Left lung (tissue), 10 donors: Measurements from ENCODE around the gene CRKL. TPM values are rescaled to one million over a fixed set of nuclear protein-coding genes. Genes with fewer than 3 reads are reported as not detected.

Experiments
- ATAC-seq: fragments of 200-7000 bp; cut with Tn5 transposase; one replicate; pipeline ENCODE4 v1.9.1; 2020; ENCODE audit warnings: moderate library complexity
- DNase-seq, 4 donors: peaks; one replicate each; pipeline ENCODE4 v3.0.0-alpha.2; 2013 to 2020
- H3K27ac ChIP-seq, 2 donors: fragments of 200-600 bp; sonication (generic) in 1 of 2; one replicate each; pipeline versions ENCODE4 v1.5.0 to v1.8.0; 2020 to 2021
- H3K27me3 ChIP-seq, 2 donors: fragments of 200-600 bp; sonication (generic) in 1 of 2; one replicate each; pipeline versions ENCODE4 v1.5.0 to v1.8.0; 2020 to 2021
- H3K36me3 ChIP-seq, 2 donors: fragments of 200-600 bp; sonication (generic) in 1 of 2; one replicate each; pipeline versions ENCODE4 v1.5.0 to v1.8.0; 2020 to 2021
- H3K4me1 ChIP-seq, 2 donors: fragments of 200-600 bp; one replicate each; pipeline ENCODE4 v1.8.0; 2021
- H3K4me3 ChIP-seq, 2 donors: fragments of 200-600 bp; sonication (generic) in 1 of 2; one replicate each; pipeline versions ENCODE4 v1.5.0 to v1.8.0; 2020 to 2021; ENCODE audit warnings: mild to moderate bottlenecking in 1 of 2
- H3K9me3 ChIP-seq, 2 donors: fragments of 200-600 bp; sonication (generic) in 1 of 2; one replicate each; pipeline versions ENCODE4 v1.5.0 to v1.8.0; 2020 to 2021
- intact Hi-C, 2 donors: fragments of 100-400 bp; cut with DNase I; formaldehyde crosslinking; loops; one replicate each; pipeline versions ENCODE4 v1.11.2 to v1.14.2; 2022
- polyA plus RNA-seq, 6 donors: library from polyadenylated mRNA; unstranded; fragments of 120-200 nt; gene quantifications; one replicate each; pipeline ENCODE4 v1.2.1, GENCODE V29; 2013; ENCODE audit not compliant: insufficient read length in 6 of 6
- total RNA-seq, 2 donors: library from RNA; stranded (reverse); fragmentation: NEBNext Ultra II Directional; extraction: Animal tissue kit (Norgen Biotek cat#: 25700); gene quantifications; one replicate each; pipeline ENCODE4 v1.2.1, GENCODE V29; 2021
- TF ChIP-seq, protein P1 (sequence below), 2 donors: fragments of 200-600 bp; sonication (generic) in 1 of 2; IDR thresholded peaks; one replicate each; pipeline versions ENCODE4 v1.5.0 to v1.8.0; 2021; ENCODE audit warnings: antibody characterized with exemption in 2 of 2
- donor health status: DM: no; HTN: yes; CAD: no.
- donor health status: DM: no; HTN: no; CAD: no.

CRKL gene
- total and polyA plus RNA-seq, 8 donors, result 56.7 to 67.4 (median 64.8) TPM

- intact Hi-C loops, result no loop called here
- TF ChIP-seq, protein P1, sequence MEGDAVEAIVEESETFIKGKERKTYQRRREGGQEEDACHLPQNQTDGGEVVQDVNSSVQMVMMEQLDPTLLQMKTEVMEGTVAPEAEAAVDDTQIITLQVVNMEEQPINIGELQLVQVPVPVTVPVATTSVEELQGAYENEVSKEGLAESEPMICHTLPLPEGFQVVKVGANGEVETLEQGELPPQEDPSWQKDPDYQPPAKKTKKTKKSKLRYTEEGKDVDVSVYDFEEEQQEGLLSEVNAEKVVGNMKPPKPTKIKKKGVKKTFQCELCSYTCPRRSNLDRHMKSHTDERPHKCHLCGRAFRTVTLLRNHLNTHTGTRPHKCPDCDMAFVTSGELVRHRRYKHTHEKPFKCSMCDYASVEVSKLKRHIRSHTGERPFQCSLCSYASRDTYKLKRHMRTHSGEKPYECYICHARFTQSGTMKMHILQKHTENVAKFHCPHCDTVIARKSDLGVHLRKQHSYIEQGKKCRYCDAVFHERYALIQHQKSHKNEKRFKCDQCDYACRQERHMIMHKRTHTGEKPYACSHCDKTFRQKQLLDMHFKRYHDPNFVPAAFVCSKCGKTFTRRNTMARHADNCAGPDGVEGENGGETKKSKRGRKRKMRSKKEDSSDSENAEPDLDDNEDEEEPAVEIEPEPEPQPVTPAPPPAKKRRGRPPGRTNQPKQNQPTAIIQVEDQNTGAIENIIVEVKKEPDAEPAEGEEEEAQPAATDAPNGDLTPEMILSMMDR (IDR thresholded peaks at IDR 0.05), result no peak
- Histone ChIP-seq H3K4me1 (peaks cover 0 to 2% of the 10 kb centered on the region in 2 donors), H3K27me3 (no peaks in the 10 kb centered on the region), H3K27ac (no peak overlapping the region), H3K4me3 (no peak overlapping the region), H3K36me3 (peaks cover 0 to 79% of the 10 kb centered on the region in 2 donors), H3K9me3 (no peaks in the 10 kb centered on the region)
- DNase-seq (no peak), ATAC-seq (no peak)
Measured at GRCh38 chr22:20873214-20873613, 44.0 kb upstream of the CRKL start.

DNA sequence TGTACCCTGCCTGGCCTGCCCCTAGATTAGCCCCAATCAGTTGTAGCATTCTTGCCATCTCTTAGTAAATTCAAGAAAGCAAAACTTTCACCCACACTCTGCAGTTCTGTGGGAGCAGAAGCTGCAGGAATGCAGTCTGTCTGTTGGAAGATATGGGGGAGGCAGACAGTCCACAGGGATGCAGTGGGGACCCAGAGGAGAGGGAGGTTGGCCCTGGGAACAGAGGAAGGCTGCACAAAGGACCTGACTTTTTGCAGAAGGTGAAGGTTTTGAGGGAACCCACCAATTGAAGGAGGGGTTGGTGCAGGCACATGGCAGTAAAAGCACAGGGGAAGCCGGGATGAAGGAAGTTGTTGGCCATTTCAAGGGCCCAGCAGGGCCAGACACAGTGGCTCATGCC lies 41.9 kb upstream of the CRKL start:
- intact Hi-C loops, result no loop called here
- H3K36me3 ChIP-seq, result peaks cover 0 to 82% of the 10 kb centered on the region in 2 donors
- no peak overlapping the region for H3K4me3 ChIP-seq
- ATAC-seq (no peak), DNase-seq (no peak)
- no peaks in the 10 kb centered on the region for H3K4me1 ChIP-seq
- TF ChIP-seq, protein P1 (IDR thresholded peaks at IDR 0.05), result no peak
- H3K9me3 ChIP-seq, result no peaks in the 10 kb centered on the region
- H3K27me3 ChIP-seq, result no peaks in the 10 kb centered on the region
- H3K27ac ChIP-seq, result no peak overlapping the region

GRCh38 chr22:20877715-20878114 lies 39.5 kb upstream of the CRKL start:
- intact Hi-C loops, result no loop called here
- Histone ChIP-seq H3K27me3 (no peaks in the 10 kb centered on the region), H3K27ac (no peak overlapping the region), H3K9me3 (no peaks in the 10 kb centered on the region), H3K4me3 (no peak overlapping the region), H3K4me1 (no peaks in the 10 kb centered on the region), H3K36me3 (peaks cover 0 to 81% of the 10 kb centered on the region in 2 donors)
- ATAC-seq (no peak), DNase-seq (no peak)
- TF ChIP-seq, protein P1 (IDR thresholded peaks at IDR 0.05), result no peak

DNA sequence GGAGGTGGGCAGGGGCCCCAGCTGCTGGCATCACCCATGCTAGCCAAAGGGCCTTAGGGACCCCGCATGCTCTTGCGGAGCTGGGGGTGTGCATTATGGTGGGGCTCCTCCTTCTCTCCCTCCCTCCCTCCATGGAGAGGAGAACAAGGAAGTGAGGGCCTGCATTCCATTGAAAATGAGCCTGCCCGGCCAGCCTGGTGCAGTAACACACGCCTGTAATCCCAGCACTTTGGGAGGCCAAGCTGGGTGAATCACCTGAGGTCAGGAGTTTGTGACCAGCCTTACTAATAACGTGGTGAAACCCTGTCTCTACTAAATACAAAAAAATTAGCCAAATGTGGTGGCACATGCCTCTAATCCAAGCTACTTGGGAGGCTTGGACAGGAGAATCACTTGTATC lies 36.0 kb upstream of the CRKL start:
- no peak overlapping the region for H3K4me3 ChIP-seq
- no peaks in the 10 kb centered on the region for H3K27me3 ChIP-seq
- H3K27ac ChIP-seq, result no peak overlapping the region
- intact Hi-C loops, result no loop called here
- H3K9me3 ChIP-seq, result no peaks in the 10 kb centered on the region
- TF ChIP-seq, protein P1 (IDR thresholded peaks at IDR 0.05), result no peak
- peaks cover 6 to 11% of the 10 kb centered on the region in 2 donors for H3K4me1 ChIP-seq
- no peak for DNase-seq
- ATAC-seq, result no peak
- peaks cover 0 to 85% of the 10 kb centered on the region in 2 donors for H3K36me3 ChIP-seq

- H3K9me3 ChIP-seq, result no peaks in the 10 kb centered on the region
- intact Hi-C loops, result no loop called here
- H3K36me3 ChIP-seq, result peaks cover 0 to 85% of the 10 kb centered on the region in 2 donors
- TF ChIP-seq, protein P1 (IDR thresholded peaks at IDR 0.05), result no peak
- DNase-seq (no peak), ATAC-seq (no peak)
- no peak overlapping the region for H3K4me3 ChIP-seq
- H3K27me3 ChIP-seq, result no peaks in the 10 kb centered on the region
- no peak overlapping the region for H3K27ac ChIP-seq
- peaks cover 6 to 11% of the 10 kb centered on the region in 2 donors for H3K4me1 ChIP-seq
Measured at GRCh38 chr22:20881869-20882815, 35.1 kb upstream of the CRKL start.
